ENCODE data around the gene NSD2. TPM values are rescaled to one million over a fixed set of nuclear protein-coding genes. Genes with fewer than 3 reads are reported as not detected.

The NSD2 gene
- polyA plus RNA-seq, 1 donor (not counting 4 experiments of a cell fraction or from before 2014, with no cell fraction given) = 22.6 TPM

DNA sequence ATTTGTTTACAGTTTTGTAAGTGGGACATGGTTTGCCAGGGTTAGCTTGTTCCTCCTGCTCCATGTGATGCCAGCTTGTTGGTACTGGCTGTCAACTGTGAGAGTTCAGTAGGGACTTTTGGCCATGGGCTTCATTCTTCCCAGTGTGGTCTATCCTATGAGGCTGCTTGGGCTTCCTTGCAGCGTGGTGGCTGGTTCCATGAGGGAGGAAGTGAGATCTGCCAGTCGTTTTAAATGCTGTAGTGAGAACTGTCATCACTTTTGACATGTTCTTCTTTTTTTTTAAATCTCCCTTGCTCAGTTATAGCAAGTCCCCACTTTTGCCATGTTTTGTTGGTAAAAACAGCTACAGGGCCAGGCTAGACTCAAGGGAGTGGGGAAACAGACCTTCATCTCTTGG lies 15.9 kb downstream of the NSD2 start:
- DNase-seq (ENCODE audit: low read depth, low spot score) = no peak
- dilution Hi-C loops (cut with MboI; ENCODE audit: extremely low pct_ligation_motif_present, low sequenced_read_pairs) = no loop called here
- Histone ChIP-seq H3K4me3 (ENCODE audit: control insufficient read depth in 2 of 3, extremely low read depth in 1 of 3, insufficient read depth in 2 of 3, low read depth in 1 of 3, low read length in 3 of 3) (no peak overlapping the region), H3K9me3 (ENCODE audit: control insufficient read depth, low read depth, low read length) (no peaks in the 10 kb centered on the region), H3K9ac (ENCODE audit: control insufficient read depth, extremely low read depth, insufficient read depth, low read length) (no peak overlapping the region), H3K9me1 (ENCODE audit: control insufficient read depth, extremely low read depth, insufficient read depth, low read length) (no peaks in the 10 kb centered on the region), H3K27me3 (ENCODE audit: control insufficient read depth, extremely low read depth, insufficient read depth, low read length) (no peaks in the 10 kb centered on the region), H3K4me2 (ENCODE audit: control insufficient read depth, extremely low read depth, insufficient read depth, low read depth, low read length) (no peak overlapping the region), H3K79me2 (ENCODE audit: control insufficient read depth, insufficient read depth, low read length) (peaks cover 98% of the 10 kb centered on the region), H4K20me1 (ENCODE audit: control insufficient read depth, extremely low read depth, insufficient read depth, low read length) (peaks cover 8% of the 10 kb centered on the region), H3K27ac (ENCODE audit: control insufficient read depth, insufficient read depth, low read length) (no peak overlapping the region), H3K36me3 (ENCODE audit: control insufficient read depth in 2 of 2, extremely low read depth in 1 of 2, insufficient read depth in 2 of 2, low read length in 2 of 2) (no peaks in the 10 kb centered on the region), H2AFZ (ENCODE audit: control insufficient read depth, low read length) (no peak overlapping the region), H3K4me1 (ENCODE audit: control insufficient read depth, extremely low read depth, insufficient read depth, low read length) (no peaks in the 10 kb centered on the region)
- TF ChIP-seq EZH2 (IDR thresholded peaks at IDR 0.05; ENCODE audit: low read length) = no peak
- TF ChIP-seq, protein P1, sequence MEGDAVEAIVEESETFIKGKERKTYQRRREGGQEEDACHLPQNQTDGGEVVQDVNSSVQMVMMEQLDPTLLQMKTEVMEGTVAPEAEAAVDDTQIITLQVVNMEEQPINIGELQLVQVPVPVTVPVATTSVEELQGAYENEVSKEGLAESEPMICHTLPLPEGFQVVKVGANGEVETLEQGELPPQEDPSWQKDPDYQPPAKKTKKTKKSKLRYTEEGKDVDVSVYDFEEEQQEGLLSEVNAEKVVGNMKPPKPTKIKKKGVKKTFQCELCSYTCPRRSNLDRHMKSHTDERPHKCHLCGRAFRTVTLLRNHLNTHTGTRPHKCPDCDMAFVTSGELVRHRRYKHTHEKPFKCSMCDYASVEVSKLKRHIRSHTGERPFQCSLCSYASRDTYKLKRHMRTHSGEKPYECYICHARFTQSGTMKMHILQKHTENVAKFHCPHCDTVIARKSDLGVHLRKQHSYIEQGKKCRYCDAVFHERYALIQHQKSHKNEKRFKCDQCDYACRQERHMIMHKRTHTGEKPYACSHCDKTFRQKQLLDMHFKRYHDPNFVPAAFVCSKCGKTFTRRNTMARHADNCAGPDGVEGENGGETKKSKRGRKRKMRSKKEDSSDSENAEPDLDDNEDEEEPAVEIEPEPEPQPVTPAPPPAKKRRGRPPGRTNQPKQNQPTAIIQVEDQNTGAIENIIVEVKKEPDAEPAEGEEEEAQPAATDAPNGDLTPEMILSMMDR (optimal IDR thresholded peaks at IDR 0.05 in 1 of 3, IDR thresholded peaks at IDR 0.05 in 1 of 3, conservative IDR thresholded peaks at IDR 0.05 in 1 of 3; ENCODE audit: extremely low read depth in 1 of 3, insufficient read depth in 2 of 3, low read length in 3 of 3) = no peak
- FAIRE-seq = no peak

DNA sequence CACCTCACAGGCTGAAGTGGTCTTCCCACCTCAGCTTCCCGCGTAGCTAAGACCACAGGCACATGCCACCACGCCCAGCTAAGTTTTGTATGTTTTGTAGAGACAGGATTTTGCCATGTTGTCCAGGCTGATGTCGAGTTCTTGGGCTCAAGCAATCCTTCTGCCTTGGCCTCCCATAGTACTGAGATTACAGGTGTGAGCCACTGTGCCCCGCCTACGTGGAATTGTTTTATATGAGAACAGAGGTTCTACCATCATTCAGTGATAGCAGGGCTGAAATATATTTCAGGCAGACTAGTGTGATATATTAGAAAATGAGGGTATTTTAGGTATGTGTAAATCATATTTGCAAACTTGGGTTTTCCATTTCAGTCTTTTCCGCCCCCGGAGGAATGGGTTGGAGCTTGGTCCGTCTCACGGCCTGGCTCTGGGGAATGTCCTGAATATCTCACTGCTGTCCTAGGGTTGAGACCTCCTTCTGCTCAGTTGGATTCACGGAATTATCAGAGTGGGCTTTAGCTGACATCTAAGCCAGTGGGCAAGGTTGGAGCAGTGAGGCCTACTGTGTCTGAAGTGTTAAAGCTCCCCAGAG lies 19.9 kb downstream of the NSD2 start:
- Histone ChIP-seq H3K9ac (ENCODE audit: control insufficient read depth, extremely low read depth, insufficient read depth, low read length) (no peak overlapping the region), H3K9me1 (ENCODE audit: control insufficient read depth, extremely low read depth, insufficient read depth, low read length) (no peaks in the 10 kb centered on the region), H3K27me3 (ENCODE audit: control insufficient read depth, extremely low read depth, insufficient read depth, low read length) (no peaks in the 10 kb centered on the region), H3K4me1 (ENCODE audit: control insufficient read depth, extremely low read depth, insufficient read depth, low read length) (no peaks in the 10 kb centered on the region), H3K27ac (ENCODE audit: control insufficient read depth, insufficient read depth, low read length) (no peak overlapping the region), H2AFZ (ENCODE audit: control insufficient read depth, low read length) (no peak overlapping the region), H3K79me2 (ENCODE audit: control insufficient read depth, insufficient read depth, low read length) (peaks cover 98% of the 10 kb centered on the region), H3K9me3 (ENCODE audit: control insufficient read depth, low read depth, low read length) (no peaks in the 10 kb centered on the region), H3K4me2 (ENCODE audit: control insufficient read depth, extremely low read depth, insufficient read depth, low read depth, low read length) (no peak overlapping the region), H3K36me3 (ENCODE audit: control insufficient read depth in 2 of 2, extremely low read depth in 1 of 2, insufficient read depth in 2 of 2, low read length in 2 of 2) (peaks cover 0 to 4% of the 10 kb centered on the region in 2 experiments), H3K4me3 (ENCODE audit: control insufficient read depth in 2 of 3, extremely low read depth in 1 of 3, insufficient read depth in 2 of 3, low read depth in 1 of 3, low read length in 3 of 3) (no peak overlapping the region), H4K20me1 (ENCODE audit: control insufficient read depth, extremely low read depth, insufficient read depth, low read length) (peaks cover 18% of the 10 kb centered on the region)
- DNase-seq (ENCODE audit: low read depth, low spot score) = no peak
- no peak for FAIRE-seq
- dilution Hi-C loops (cut with MboI; ENCODE audit: extremely low pct_ligation_motif_present, low sequenced_read_pairs) = no loop called here
- TF ChIP-seq, protein P1 (optimal IDR thresholded peaks at IDR 0.05 in 1 of 3, IDR thresholded peaks at IDR 0.05 in 1 of 3, conservative IDR thresholded peaks at IDR 0.05 in 1 of 3; ENCODE audit: extremely low read depth in 1 of 3, insufficient read depth in 2 of 3, low read length in 3 of 3) = no peak
- TF ChIP-seq EZH2 (IDR thresholded peaks at IDR 0.05; ENCODE audit: low read length) = no peak
